WTC11 (cell line): Measurements from ENCODE around the gene RUBCN.
A peak's percentile ranks its signal among the peaks of the same experiment; 100 is the strongest.

Source experiments
- CREB1 ChIP-seq: sonication (generic); formaldehyde crosslinking; IDR thresholded peaks from 2 replicates; pipeline ENCODE4 v1.8.0; 2023; ENCODE audit warnings: mild to moderate bottlenecking, missing genetic modification reagents
- ETV6 ChIP-seq: sonication (generic); formaldehyde crosslinking; IDR thresholded peaks from 2 replicates; pipeline ENCODE4 v1.8.1; 2022; ENCODE audit warnings: mild to moderate bottlenecking, missing genetic modification reagents
- NFYB ChIP-seq: sonication (generic); formaldehyde crosslinking; conservative IDR thresholded peaks from 2 replicates; pipeline ENCODE4 v1.8.0; 2022; ENCODE audit warnings: low read depth, missing genetic modification reagents
- PRRX2 ChIP-seq: fragments of 250-450 bp; sonication (Bioruptor Pico); IDR thresholded peaks from 2 replicates; pipeline ENCODE4 v1.8.0; 2021; ENCODE audit warnings: mild to moderate bottlenecking
- ZBTB21 ChIP-seq: sonication (generic); formaldehyde crosslinking; IDR thresholded peaks from 2 replicates; pipeline ENCODE4 v1.8.1; 2023; ENCODE audit warnings: mild to moderate bottlenecking, missing genetic modification reagents, borderline replicate concordance
- ZNF263 ChIP-seq: sonication (generic); formaldehyde crosslinking; IDR thresholded peaks from 2 replicates; pipeline ENCODE4 v1.8.1; 2022; ENCODE audit warnings: low read depth, mild to moderate bottlenecking, moderate library complexity, missing genetic modification reagents
- TF ChIP-seq, protein P1 (sequence below): sonication (generic); formaldehyde crosslinking; IDR thresholded peaks from 2 replicates; pipeline ENCODE4 v1.8.0; 2022; ENCODE audit warnings: mild to moderate bottlenecking, missing genetic modification reagents
- TF ChIP-seq, protein P2 (sequence below): fragments of 200-600 bp; IDR thresholded peaks from 2 replicates; pipeline ENCODE4 v1.8.0; 2022; ENCODE audit warnings: antibody characterized with exemption
- TF ChIP-seq, protein P3 (sequence below): sonication (generic); formaldehyde crosslinking; IDR thresholded peaks from 2 replicates; pipeline ENCODE4 v1.8.1; 2023; ENCODE audit warnings: mild to moderate bottlenecking, missing genetic modification reagents, borderline replicate concordance
- TF ChIP-seq, protein P4 (sequence below): sonication (generic); formaldehyde crosslinking; IDR thresholded peaks from 2 replicates; pipeline ENCODE4 v1.8.1; 2023; ENCODE audit warnings: mild to moderate bottlenecking, missing genetic modification reagents, moderate library complexity
- TF ChIP-seq, protein P5 (sequence below): sonication (generic); formaldehyde crosslinking; conservative IDR thresholded peaks from 2 replicates; pipeline ENCODE4 v1.8.1; 2022; ENCODE audit warnings: mild to moderate bottlenecking, missing genetic modification reagents

DNA sequence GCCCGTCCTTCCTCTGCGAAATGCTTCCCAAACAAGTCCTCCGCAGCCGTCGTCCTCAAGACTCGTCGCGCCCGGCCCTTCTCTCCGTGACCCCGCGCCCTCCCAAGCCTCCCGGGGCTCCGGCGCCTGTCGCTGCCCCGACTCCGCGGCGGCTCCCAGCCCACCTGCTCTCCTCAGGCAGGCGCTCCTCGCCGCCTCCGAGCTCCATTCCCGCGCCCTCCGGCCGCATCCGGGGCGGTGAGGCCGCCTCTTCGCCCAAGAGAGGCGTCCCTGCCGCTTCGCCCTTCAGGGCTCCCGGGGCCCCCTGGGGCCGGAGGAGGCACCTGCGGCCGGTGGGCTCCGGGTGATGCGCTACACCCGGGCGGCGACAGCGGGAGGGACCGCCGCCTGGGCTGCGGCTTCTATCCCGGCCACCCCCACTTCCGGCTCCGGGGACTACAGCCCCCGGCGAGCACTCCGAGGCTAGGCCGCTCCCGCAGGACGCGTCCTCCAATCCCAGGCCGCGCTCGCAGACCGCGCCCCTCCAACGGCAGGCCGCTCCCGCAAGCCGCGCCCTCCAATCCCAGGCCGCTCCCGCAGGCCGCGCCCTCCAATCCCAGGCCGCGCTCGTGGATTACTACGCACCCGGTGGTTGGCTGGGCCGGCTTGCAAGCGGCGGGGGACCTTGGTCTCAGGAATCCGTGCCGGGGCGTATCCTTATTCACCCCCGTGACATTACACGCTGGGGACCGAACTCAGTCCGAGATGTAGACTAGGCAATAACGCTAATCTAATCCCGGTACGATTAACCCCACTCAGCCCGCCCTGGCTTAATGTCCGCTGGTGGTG is at the start of gene RUBCN:
- TF ChIP-seq, protein P1, sequence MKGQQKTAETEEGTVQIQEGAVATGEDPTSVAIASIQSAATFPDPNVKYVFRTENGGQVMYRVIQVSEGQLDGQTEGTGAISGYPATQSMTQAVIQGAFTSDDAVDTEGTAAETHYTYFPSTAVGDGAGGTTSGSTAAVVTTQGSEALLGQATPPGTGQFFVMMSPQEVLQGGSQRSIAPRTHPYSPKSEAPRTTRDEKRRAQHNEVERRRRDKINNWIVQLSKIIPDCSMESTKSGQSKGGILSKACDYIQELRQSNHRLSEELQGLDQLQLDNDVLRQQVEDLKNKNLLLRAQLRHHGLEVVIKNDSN (CRISPR knock-in tag), result no peak
- TF ChIP-seq, protein P2, sequence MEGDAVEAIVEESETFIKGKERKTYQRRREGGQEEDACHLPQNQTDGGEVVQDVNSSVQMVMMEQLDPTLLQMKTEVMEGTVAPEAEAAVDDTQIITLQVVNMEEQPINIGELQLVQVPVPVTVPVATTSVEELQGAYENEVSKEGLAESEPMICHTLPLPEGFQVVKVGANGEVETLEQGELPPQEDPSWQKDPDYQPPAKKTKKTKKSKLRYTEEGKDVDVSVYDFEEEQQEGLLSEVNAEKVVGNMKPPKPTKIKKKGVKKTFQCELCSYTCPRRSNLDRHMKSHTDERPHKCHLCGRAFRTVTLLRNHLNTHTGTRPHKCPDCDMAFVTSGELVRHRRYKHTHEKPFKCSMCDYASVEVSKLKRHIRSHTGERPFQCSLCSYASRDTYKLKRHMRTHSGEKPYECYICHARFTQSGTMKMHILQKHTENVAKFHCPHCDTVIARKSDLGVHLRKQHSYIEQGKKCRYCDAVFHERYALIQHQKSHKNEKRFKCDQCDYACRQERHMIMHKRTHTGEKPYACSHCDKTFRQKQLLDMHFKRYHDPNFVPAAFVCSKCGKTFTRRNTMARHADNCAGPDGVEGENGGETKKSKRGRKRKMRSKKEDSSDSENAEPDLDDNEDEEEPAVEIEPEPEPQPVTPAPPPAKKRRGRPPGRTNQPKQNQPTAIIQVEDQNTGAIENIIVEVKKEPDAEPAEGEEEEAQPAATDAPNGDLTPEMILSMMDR, result no peak
- no peak for TF ChIP-seq PRRX2 (CRISPR knock-in tag)
- TF ChIP-seq ZNF263 (CRISPR knock-in tag), result no peak
- TF ChIP-seq, protein P3, sequence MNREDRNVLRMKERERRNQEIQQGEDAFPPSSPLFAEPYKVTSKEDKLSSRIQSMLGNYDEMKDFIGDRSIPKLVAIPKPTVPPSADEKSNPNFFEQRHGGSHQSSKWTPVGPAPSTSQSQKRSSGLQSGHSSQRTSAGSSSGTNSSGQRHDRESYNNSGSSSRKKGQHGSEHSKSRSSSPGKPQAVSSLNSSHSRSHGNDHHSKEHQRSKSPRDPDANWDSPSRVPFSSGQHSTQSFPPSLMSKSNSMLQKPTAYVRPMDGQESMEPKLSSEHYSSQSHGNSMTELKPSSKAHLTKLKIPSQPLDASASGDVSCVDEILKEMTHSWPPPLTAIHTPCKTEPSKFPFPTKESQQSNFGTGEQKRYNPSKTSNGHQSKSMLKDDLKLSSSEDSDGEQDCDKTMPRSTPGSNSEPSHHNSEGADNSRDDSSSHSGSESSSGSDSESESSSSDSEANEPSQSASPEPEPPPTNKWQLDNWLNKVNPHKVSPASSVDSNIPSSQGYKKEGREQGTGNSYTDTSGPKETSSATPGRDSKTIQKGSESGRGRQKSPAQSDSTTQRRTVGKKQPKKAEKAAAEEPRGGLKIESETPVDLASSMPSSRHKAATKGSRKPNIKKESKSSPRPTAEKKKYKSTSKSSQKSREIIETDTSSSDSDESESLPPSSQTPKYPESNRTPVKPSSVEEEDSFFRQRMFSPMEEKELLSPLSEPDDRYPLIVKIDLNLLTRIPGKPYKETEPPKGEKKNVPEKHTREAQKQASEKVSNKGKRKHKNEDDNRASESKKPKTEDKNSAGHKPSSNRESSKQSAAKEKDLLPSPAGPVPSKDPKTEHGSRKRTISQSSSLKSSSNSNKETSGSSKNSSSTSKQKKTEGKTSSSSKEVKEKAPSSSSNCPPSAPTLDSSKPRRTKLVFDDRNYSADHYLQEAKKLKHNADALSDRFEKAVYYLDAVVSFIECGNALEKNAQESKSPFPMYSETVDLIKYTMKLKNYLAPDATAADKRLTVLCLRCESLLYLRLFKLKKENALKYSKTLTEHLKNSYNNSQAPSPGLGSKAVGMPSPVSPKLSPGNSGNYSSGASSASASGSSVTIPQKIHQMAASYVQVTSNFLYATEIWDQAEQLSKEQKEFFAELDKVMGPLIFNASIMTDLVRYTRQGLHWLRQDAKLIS, result 0 out of 2 replicates have a peak, but pooled peaks have one; percentile 22
- TF ChIP-seq ETV6 (CRISPR knock-in tag), result peak; percentile 52; the same call in 1 of the 2 replicates
- 0 out of 2 replicates have a peak, but pooled peaks have one; percentile 58 for TF ChIP-seq CREB1
- peak; percentile 69 for TF ChIP-seq NFYB (CRISPR knock-in tag)
- no peak for TF ChIP-seq ZBTB21 (CRISPR knock-in tag)
- TF ChIP-seq, protein P4, sequence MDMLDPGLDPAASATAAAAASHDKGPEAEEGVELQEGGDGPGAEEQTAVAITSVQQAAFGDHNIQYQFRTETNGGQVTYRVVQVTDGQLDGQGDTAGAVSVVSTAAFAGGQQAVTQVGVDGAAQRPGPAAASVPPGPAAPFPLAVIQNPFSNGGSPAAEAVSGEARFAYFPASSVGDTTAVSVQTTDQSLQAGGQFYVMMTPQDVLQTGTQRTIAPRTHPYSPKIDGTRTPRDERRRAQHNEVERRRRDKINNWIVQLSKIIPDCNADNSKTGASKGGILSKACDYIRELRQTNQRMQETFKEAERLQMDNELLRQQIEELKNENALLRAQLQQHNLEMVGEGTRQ (CRISPR knock-in tag), result no peak
- TF ChIP-seq, protein P5, sequence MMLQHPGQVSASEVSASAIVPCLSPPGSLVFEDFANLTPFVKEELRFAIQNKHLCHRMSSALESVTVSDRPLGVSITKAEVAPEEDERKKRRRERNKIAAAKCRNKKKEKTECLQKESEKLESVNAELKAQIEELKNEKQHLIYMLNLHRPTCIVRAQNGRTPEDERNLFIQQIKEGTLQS (CRISPR knock-in tag), result no peak
